WTC11 (cell line): ENCODE measurements around the gene CCDC141.

ENCODE experiments used
- CTCF ChIP-seq: fragments of 200-600 bp; IDR thresholded peaks from 2 replicates; pipeline ENCODE4 v1.8.0; 2022; ENCODE audit warnings: antibody characterized with exemption
- IRF2 ChIP-seq: sonication (generic); formaldehyde crosslinking; IDR thresholded peaks from 2 replicates; pipeline ENCODE4 v1.8.0; 2022; ENCODE audit warnings: low read depth, missing genetic modification reagents, borderline replicate concordance
- USF2 ChIP-seq: sonication (generic); formaldehyde crosslinking; IDR thresholded peaks from 2 replicates; pipeline ENCODE4 v1.8.1; 2023; ENCODE audit warnings: mild to moderate bottlenecking, missing genetic modification reagents, moderate library complexity

- TF ChIP-seq IRF2, result no peak
- TF ChIP-seq CTCF, result no peak
- TF ChIP-seq USF2 (CRISPR knock-in tag), result no peak
Measured at GRCh38 chr2:178829299-178829960, 220.5 kb downstream of the CCDC141 start.
